Right lung (tissue), 10 donors: ENCODE data around the gene PACC1. TPM values are rescaled to one million over a fixed set of nuclear protein-coding genes. Genes with fewer than 3 reads are reported as not detected.

Experiments used
- DNase-seq, 2 donors: peaks; one replicate each; pipeline ENCODE4 v3.0.0-alpha.2; 2013
- long read RNA-seq, 8 donors: transcript quantifications; one replicate each; lab custom pipeline, GENCODE V29; 2026
- polyA plus RNA-seq, 5 donors: library from polyadenylated mRNA; unstranded; fragments of 120-200 nt; gene quantifications; one replicate each; pipeline versions ENCODE4 v1.2.1 to v1.2.3, GENCODE V29; 2013; ENCODE audit warnings: inconsistent platforms in 1 of 5, low replicate concordance in 1 of 5; ENCODE audit not compliant: insufficient read length in 5 of 5, insufficient read depth in 1 of 5

PACC1 gene
- 1 to 10 TPM; 6.6 to 9.6 (median 8.5) TPM for polyA plus RNA-seq
- long read RNA-seq, donor 1, partial matches to known transcripts: 0 of 2 reads
- long read RNA-seq, donor 1, other reads (novel, unspliced or antisense): 0 of 2 reads
- long read RNA-seq, donor 2, partial matches to known transcripts: 7 of 10 reads
- long read RNA-seq, donor 2, other reads (novel, unspliced or antisense): 0 of 10 reads
- long read RNA-seq, donor 3, partial matches to known transcripts: 7 of 8 reads
- long read RNA-seq, donor 3, other reads (novel, unspliced or antisense): 0 of 8 reads
- long read RNA-seq, donor 4, partial matches to known transcripts: 0 of 2 reads
- long read RNA-seq, donor 4, other reads (novel, unspliced or antisense): 0 of 2 reads
- long read RNA-seq, donor 5, partial matches to known transcripts: 0 of 4 reads
- long read RNA-seq, donor 5, other reads (novel, unspliced or antisense): 0 of 4 reads
- long read RNA-seq, donor 6, partial matches to known transcripts: 0 of 4 reads
- long read RNA-seq, donor 6, other reads (novel, unspliced or antisense): 0 of 4 reads
- long read RNA-seq, donor 7, partial matches to known transcripts: 296 of 387 reads
- long read RNA-seq, donor 7, other reads (novel, unspliced or antisense): 91 of 387 reads
- long read RNA-seq, donor 8, partial matches to known transcripts: 0 of 1 reads
- long read RNA-seq, donor 8, other reads (novel, unspliced or antisense): 0 of 1 reads

- peak; percentile 87 to 88 for DNase-seq
Observed at GRCh38 chr1:212414328-212415106, at the start of gene PACC1. Gene PACC1 (minus strand): TSS chr1:212414886. CDS start chr1:212414757, 129 bp downstream.

- DNase-seq: no peak
Observed at GRCh38 chr1:212463565-212464285, 49.0 kb upstream of the PACC1 start.

GRCh38 chr1:212461916-212462660 is 47.4 kb upstream of the PACC1 start:
- DNase-seq: no peak

- DNase-seq: no peak
Observed at GRCh38 chr1:212460376-212460775, 45.7 kb upstream of the PACC1 start.

GRCh38 chr1:212459656-212460055 is 45.0 kb upstream of the PACC1 start:
- DNase-seq: no peak

- no peak for DNase-seq
Observed at GRCh38 chr1:212458817-212459216, 44.1 kb upstream of the PACC1 start.

- DNase-seq: no peak
Observed at GRCh38 chr1:212457740-212458338, 43.2 kb upstream of the PACC1 start.

- peak; percentile 74 to 85 for DNase-seq
Observed at GRCh38 chr1:212455803-212456528, 41.3 kb upstream of the PACC1 start.

- no peak for DNase-seq
Observed at GRCh38 chr1:212455401-212455800, 40.7 kb upstream of the PACC1 start.

GRCh38 chr1:212454741-212455140 is 40.1 kb upstream of the PACC1 start:
- no peak for DNase-seq

GRCh38 chr1:212453156-212453857 is 38.6 kb upstream of the PACC1 start:
- no peak for DNase-seq

GRCh38 chr1:212452323-212453155 is 37.9 kb upstream of the PACC1 start:
- peak in 1 of 2 donors; percentile 64 for DNase-seq

- DNase-seq: no peak
Observed at GRCh38 chr1:212451416-212452322, 37.0 kb upstream of the PACC1 start.

- no peak for DNase-seq
Observed at GRCh38 chr1:212450331-212450881, 35.7 kb upstream of the PACC1 start.

- DNase-seq: no peak
Observed at GRCh38 chr1:212447478-212447877, 32.8 kb upstream of the PACC1 start.

- no peak for DNase-seq
Observed at GRCh38 chr1:212446333-212446732, 31.6 kb upstream of the PACC1 start.

GRCh38 chr1:212442408-212442807 is 27.7 kb upstream of the PACC1 start:
- DNase-seq: no peak
